D341Med (cell line): ENCODE measurements around the gene ENPP6.

ENCODE experiments used
- DNase-seq: peaks from one replicate; pipeline ENCODE4 v3.0.0; 2012; ENCODE audit warnings: low spot score

The ENPP6 gene

GRCh38 chr4:184217634-184218033 lies at the start of gene ENPP6:
TSS of gene ENPP6 (minus strand) at chr4:184217873. CDS start at chr4:184217819, 54 bp downstream.
- DNase-seq = no peak

- DNase-seq = no peak
Observed at GRCh38 chr4:184267206-184267608, 49.5 kb upstream of the ENPP6 start.

GRCh38 chr4:184265546-184266351 lies 48.1 kb upstream of the ENPP6 start:
- no peak for DNase-seq

GRCh38 chr4:184263910-184264732 lies 46.4 kb upstream of the ENPP6 start:
- peak; percentile 84 for DNase-seq

- DNase-seq = no peak
Observed at GRCh38 chr4:184263461-184263860, 45.8 kb upstream of the ENPP6 start.

GRCh38 chr4:184262901-184263300 lies 45.2 kb upstream of the ENPP6 start:
- DNase-seq = no peak

GRCh38 chr4:184261246-184261645 lies 43.6 kb upstream of the ENPP6 start:
- DNase-seq = no peak

GRCh38 chr4:184259866-184260265 lies 42.2 kb upstream of the ENPP6 start:
- DNase-seq = no peak

GRCh38 chr4:184259081-184259480 lies 41.4 kb upstream of the ENPP6 start:
- DNase-seq = no peak

GRCh38 chr4:184255871-184256642 lies 38.4 kb upstream of the ENPP6 start:
- DNase-seq = no peak

GRCh38 chr4:184255361-184255760 lies 37.7 kb upstream of the ENPP6 start:
- DNase-seq = no peak

- no peak for DNase-seq
Observed at GRCh38 chr4:184253072-184253420, 35.4 kb upstream of the ENPP6 start.

GRCh38 chr4:184252136-184253071 lies 34.7 kb upstream of the ENPP6 start:
- DNase-seq = no peak

- DNase-seq = no peak
Observed at GRCh38 chr4:184251670-184251980, 34.0 kb upstream of the ENPP6 start.

GRCh38 chr4:184250795-184251669 lies 33.4 kb upstream of the ENPP6 start:
- peak; percentile 61 for DNase-seq

- DNase-seq = no peak
Observed at GRCh38 chr4:184248216-184248615, 30.5 kb upstream of the ENPP6 start.

- DNase-seq = no peak
Observed at GRCh38 chr4:184247421-184247820, 29.7 kb upstream of the ENPP6 start.

- no peak for DNase-seq
Observed at GRCh38 chr4:184246426-184246825, 28.8 kb upstream of the ENPP6 start.

- DNase-seq = no peak
Observed at GRCh38 chr4:184238072-184238745, 20.5 kb upstream of the ENPP6 start.

- no peak for DNase-seq
Observed at GRCh38 chr4:184237612-184238011, 19.9 kb upstream of the ENPP6 start.
